Ovary (tissue), 9 donors: ENCODE data around the gene ACSM2A. TPM values are rescaled to one million over a fixed set of nuclear protein-coding genes. Genes with fewer than 3 reads are reported as not detected.
"Not testable (repeated sequence)": the region's sequence is repeated elsewhere in the genome, so short reads cannot be mapped to it uniquely, and the experiment has no call there.

Experiments used
- DNase-seq, 5 donors: peaks; one replicate each; pipeline ENCODE4 v3.0.0-alpha.2; 2019 to 2020
- H3K27ac ChIP-seq, 2 donors: fragments of 200-600 bp; one replicate each; pipeline versions ENCODE4 v1.5.1 to v1.8.0; 2019 to 2022
- H3K27me3 ChIP-seq: fragments of 200-600 bp; one replicate; pipeline ENCODE4 v1.8.0; 2022
- H3K36me3 ChIP-seq: fragments of 200-600 bp; sonication (generic); one replicate; pipeline ENCODE4 v1.5.1; 2019
- H3K4me1 ChIP-seq: one replicate; pipeline ENCODE4 v1.8.1; 2013; ENCODE audit warnings: mild to moderate bottlenecking, moderate library complexity; ENCODE audit not compliant: insufficient read depth
- H3K4me3 ChIP-seq: fragments of 200-600 bp; sonication (generic); one replicate; pipeline ENCODE4 v1.5.1; 2017
- H3K9me3 ChIP-seq, 2 donors: fragments of 200-600 bp in 1 of 2; sonication (generic) in 1 of 2; one replicate each; pipeline versions ENCODE4 v1.5.1 to v1.8.1; 2013 to 2019; ENCODE audit warnings: mild to moderate bottlenecking in 1 of 2, moderate library complexity in 1 of 2
- CTCF ChIP-seq, 3 donors: fragments of 450-650 bp in 2 of 3; fragments of 200-600 bp in 1 of 3; IDR thresholded peaks; one replicate each; pipeline versions ENCODE4 v1.5.1 to v1.8.0; 2016 to 2022; ENCODE audit warnings: antibody characterized with exemption in 3 of 3, mild to moderate bottlenecking in 1 of 3
- EP300 ChIP-seq: sonication (generic); formaldehyde crosslinking; IDR thresholded peaks from one replicate; pipeline ENCODE4 v1.6.1; 2017; ENCODE audit warnings: antibody characterized with exemption
- POLR2A ChIP-seq: fragments of 450-650 bp; IDR thresholded peaks from one replicate; pipeline ENCODE4 v1.6.1; 2017; ENCODE audit warnings: antibody characterized with exemption, mild to moderate bottlenecking, moderate library complexity
- WGBS, 3 donors: extraction: QIAGEN DNeasy Blood & Tissue Kit in 1 of 3; methylation state at CpG; one replicate each; pipeline versions ENCODE4 v1.1.5 to v1.1.7; 2013 to 2017; 5-methylcytosine and 5-hydroxymethylcytosine counted together
- intact Hi-C, 4 donors: fragments of 100-400 bp; cut with DNase I; formaldehyde crosslinking; loops; one replicate each; pipeline versions ENCODE4 v1.11.0 to v1.15.1; 2022 to 2023
- polyA plus RNA-seq, 2 donors: library from polyadenylated mRNA; stranded (reverse); fragments of 200-250 nt in 1 of 2; fragments of 350-450 nt in 1 of 2; fragmentation: Illumina TruSeq in 1 of 2; extraction: RNeasy Lipid Tissue Mini Kit (QIAGEN cat#74804) in 1 of 2; gene quantifications; one replicate each; pipeline ENCODE4 v1.2.3, GENCODE V29; 2013 to 2014
- total RNA-seq, 7 donors: library from RNA; depleted of rRNA in 2 of 7; stranded (reverse); fragments of >200 nt in 2 of 7; fragmentation: NEBNext Ultra II Directional in 3 of 7; extraction: Animal tissue kit (Norgen Biotek cat#: 25700) in 3 of 7; gene quantifications; one replicate each; pipeline versions ENCODE4 v1.1.0 to v1.2.4, GENCODE V29; 2016 to 2023
- donor health status: DM: no; HTN: no; CAD: no; lungs with moderate emphysema.
- donor health status: DM: no; HTN: no; CAD: no.
- donor health status: Bipolar disorder and iron deficiency.
- donor health status: DM: yes; HTN: yes; CAD: no.
- donor health status: DM: no; HTN: no; CAD: no.
- donor health status: DM: yes; HTN: yes; CAD: no.

ACSM2A gene
- total and polyA plus RNA-seq, 9 donors: 0.05 to 0.54 (median 0.30) TPM; not detected in 5

GRCh38 chr16:20484726-20485125, 33.4 kb downstream of the ACSM2A start:
- Histone ChIP-seq H3K27ac (no peak overlapping the region), H3K36me3 (no peaks in the 10 kb centered on the region), H3K27me3 (no peaks in the 10 kb centered on the region), H3K4me3 (no peak overlapping the region), H3K9me3 (no peaks in the 10 kb centered on the region), H3K4me1 (no peaks in the 10 kb centered on the region)
- TF ChIP-seq CTCF (IDR thresholded peaks at IDR 0.05) (no peak), EP300 (no peak), POLR2A (no peak)
- DNase-seq: no peak
- intact Hi-C loops: no loop called here
- WGBS, 3 donors: 64 to 90% (median 80%) methylated on average over 1 of the region's 1 CpG

- 66 to 80% (median 74%) methylated on average over 1 of the region's 1 CpG for WGBS, 3 donors
- H3K27me3 ChIP-seq: no peaks in the 10 kb centered on the region
- intact Hi-C loops: no loop called here
These were observed 34.1 kb downstream of the ACSM2A start for GRCh38 chr16:20485408-20485807.

GRCh38 chr16:20490994-20491393, 39.7 kb downstream of the ACSM2A start:
- DNase-seq, H3K4me1 ChIP-seq, H3K36me3 ChIP-seq, H3K4me3 ChIP-seq, H3K9me3 ChIP-seq, H3K27me3 ChIP-seq, intact Hi-C loops, H3K27ac ChIP-seq: not testable (repeated sequence)
- WGBS, 3 donors: no CpG with 5 or more reads among the region's 3 CpGs

More at GRCh38 chr16:20485408-20485807, 34.1 kb downstream of the ACSM2A start:
- DNase-seq: no peak
- no peak overlapping the region for H3K4me3 ChIP-seq
- no peaks in the 10 kb centered on the region for H3K36me3 ChIP-seq
- TF ChIP-seq CTCF (IDR thresholded peaks at IDR 0.05): no peak
- TF ChIP-seq EP300: no peak
- H3K9me3 ChIP-seq: no peaks in the 10 kb centered on the region
- no peak overlapping the region for H3K27ac ChIP-seq
- H3K4me1 ChIP-seq: no peaks in the 10 kb centered on the region

- H3K4me3 ChIP-seq, intact Hi-C loops, H3K27me3 ChIP-seq, H3K36me3 ChIP-seq, DNase-seq, H3K4me1 ChIP-seq, H3K9me3 ChIP-seq, H3K27ac ChIP-seq: not testable (repeated sequence)
- no CpG with 5 or more reads among the region's 11 CpGs for WGBS, 3 donors
These were observed 40.1 kb downstream of the ACSM2A start for GRCh38 chr16:20491448-20491847.

- no peak overlapping the region for H3K4me3 ChIP-seq
- no peaks in the 10 kb centered on the region for H3K9me3 ChIP-seq
- H3K36me3 ChIP-seq: no peaks in the 10 kb centered on the region
- WGBS, 3 donors: 71 to 100% (median 71%) methylated on average over 1 of the region's 1 CpG
- DNase-seq: no peak
- TF ChIP-seq POLR2A (no peak), EP300 (no peak)
- intact Hi-C loops: no loop called here
- no peak overlapping the region for H3K27ac ChIP-seq
- H3K4me1 ChIP-seq: no peaks in the 10 kb centered on the region
- no peaks in the 10 kb centered on the region for H3K27me3 ChIP-seq
These were observed 53.1 kb downstream of the ACSM2A start for GRCh38 chr16:20504418-20504817.

- Histone ChIP-seq H3K4me3 (no peak overlapping the region), H3K27me3 (no peaks in the 10 kb centered on the region), H3K9me3 (no peaks in the 10 kb centered on the region), H3K4me1 (no peaks in the 10 kb centered on the region), H3K36me3 (no peaks in the 10 kb centered on the region), H3K27ac (no peak overlapping the region)
- no peak for DNase-seq
- TF ChIP-seq CTCF (IDR thresholded peaks at IDR 0.05) (no peak), POLR2A (no peak), EP300 (no peak)
- WGBS, 3 donors: 59 to 76% (median 68%) methylated on average over 2 of the region's 2 CpGs
- intact Hi-C loops: no loop called here
These were observed 56.0 kb downstream of the ACSM2A start for GRCh38 chr16:20507280-20507679.
